K562 (cell line): ENCODE data around the gene VGF. TPM values are rescaled to one million over a fixed set of nuclear protein-coding genes. Genes with fewer than 3 reads are reported as not detected.

Experiments used
- ARID1B ChIP-seq: fragments of 450-650 bp; IDR thresholded peaks from 2 replicates; pipeline ENCODE4 v1.6.1; 2016; ENCODE audit warnings: antibody characterized with exemption, mild to moderate bottlenecking, inconsistent platforms
- BHLHE40 ChIP-seq: IDR thresholded peaks from 2 replicates; pipeline ENCODE4 v1.6.1; 2011; ENCODE audit warnings: low read length, improper control_type of control experiment
- CBFA2T2 ChIP-seq: fragments of 450-650 bp; conservative IDR thresholded peaks from 2 replicates; pipeline ENCODE4 v1.6.1; 2017; ENCODE audit warnings: mild to moderate bottlenecking
- DPF2 ChIP-seq: fragments of 450-650 bp; IDR thresholded peaks from 2 replicates; pipeline ENCODE4 v1.6.1; 2016
- FOSL1 ChIP-seq: fragments of 200-800 bp; sonication (Bioruptor generic); conservative IDR thresholded peaks from 2 replicates; pipeline ENCODE4 v1.6.1; 2016; ENCODE audit warnings: missing genetic modification characterization, missing compliant biosample characterization
- FOXA3 ChIP-seq, 2 experiments: fragments of 450-650 bp in 1 of 2; sonication (generic) in 1 of 2; formaldehyde crosslinking; IDR thresholded peaks in 1 of 2; conservative IDR thresholded peaks in 1 of 2; 2 replicates each; pipeline versions ENCODE4 v1.4.0 to v1.8.0; 2020 to 2022; ENCODE audit warnings: mild to moderate bottlenecking in 2 of 2, missing genetic modification reagents in 1 of 2
- HDAC1 ChIP-seq, 2 experiments: fragments of 450-650 bp; IDR thresholded peaks; 2 replicates each; pipeline ENCODE4 v1.6.1; 2016 to 2017; ENCODE audit warnings: inconsistent platforms in 1 of 2, mild to moderate bottlenecking in 1 of 2, moderate library complexity in 1 of 2
- JUND ChIP-seq, 2 experiments: IDR thresholded peaks; 2 replicates in 1 of 2; 3 replicates in 1 of 2; pipeline ENCODE4 v1.6.1; 2011; ENCODE audit warnings: borderline replicate concordance in 2 of 2, low read depth in 2 of 2, low read length in 2 of 2, improper control_type of control experiment in 1 of 2, missing biosample characterization in 1 of 2, missing genetic modification characterization in 1 of 2, missing genetic modification reagents in 1 of 2
- MITF ChIP-seq: IDR thresholded peaks from 2 replicates; pipeline ENCODE4 v1.6.1; 2014; ENCODE audit warnings: antibody characterized with exemption
- PML ChIP-seq: IDR thresholded peaks from 2 replicates; pipeline ENCODE4 v1.6.1; 2012; ENCODE audit warnings: low read length, inconsistent platforms
- RCOR1 ChIP-seq, 2 experiments: IDR thresholded peaks; 2 replicates each; pipeline ENCODE4 v1.6.1; 2012; ENCODE audit warnings: low read depth in 2 of 2, low read length in 2 of 2, borderline replicate concordance in 1 of 2, improper control_type of control experiment in 1 of 2
- SMARCA4 ChIP-seq: fragments of 450-650 bp; IDR thresholded peaks from 2 replicates; pipeline ENCODE4 v1.6.1; 2016
- SMARCE1 ChIP-seq: fragments of 450-650 bp; IDR thresholded peaks from 2 replicates; pipeline ENCODE4 v1.7.1; 2016; ENCODE audit warnings: mild to moderate bottlenecking
- SRSF3 ChIP-seq: fragments of 200-400 bp; formaldehyde crosslinking; IDR thresholded peaks from 2 replicates; pipeline ENCODE4 v1.6.1; 2016; ENCODE audit warnings: mild to moderate bottlenecking, low read length, moderate library complexity; ENCODE audit not compliant: insufficient read depth
- TAL1 ChIP-seq: fragments of 450-650 bp; IDR thresholded peaks from 2 replicates; pipeline ENCODE4 v1.6.1; 2016; ENCODE audit warnings: mild to moderate bottlenecking
- THAP7 ChIP-seq: fragments of 250-450 bp; sonication (Bioruptor Pico); IDR thresholded peaks from 2 replicates; pipeline ENCODE4 v1.5.0; 2021
- ZNF277 ChIP-seq: fragments of 250-450 bp; sonication (Bioruptor Pico); IDR thresholded peaks from 2 replicates; pipeline ENCODE4 v1.8.0; 2022; ENCODE audit warnings: inconsistent platforms, mild to moderate bottlenecking, moderate library complexity, borderline replicate concordance
- polyA plus RNA-seq, 8 experiments: library from polyadenylated mRNA; depleted of rRNA in 4 of 8; stranded (reverse) in 5 of 8; unstranded in 3 of 8; fragments of >200 nt; fragmentation: Nextera tagmentation in 2 of 8; fragmentation: Illumina TruSeq in 1 of 8; extraction: Ambion mirVana in 2 of 8; extraction: Trizol in 1 of 8; gene quantifications; 2 replicates each; pipeline versions ENCODE4 v1.2.1 to v1.2.3, GENCODE V29; 2011 to 2014; ENCODE audit warnings: inconsistent platforms in 1 of 8, missing spikeins in 1 of 8
- total RNA-seq, 7 experiments: library from RNA; depleted of rRNA in 6 of 7; stranded (reverse); fragments of >200 nt in 6 of 7; fragmentation: Illumina TruSeq in 2 of 7; extraction: Trizol in 2 of 7; gene quantifications; 2 replicates each; pipeline versions ENCODE4 v1.2.1 to v1.2.3, GENCODE V29; 2011 to 2021; ENCODE audit warnings: low replicate concordance in 1 of 7

Gene VGF
- total and polyA plus RNA-seq, 9 of the 15 experiments (the other 6 are each of a cell fraction or from before 2014, with no cell fraction given): 0.03 to 5.7 (median 0.34) TPM

GRCh38 chr7:101185258-101185839 is 20.0 kb upstream of the VGF start (continued):
- TF ChIP-seq FOXA3 (CRISPR knock-in tag; conservative IDR thresholded peaks at IDR 0.05 in 1 of 2, IDR thresholded peaks at IDR 0.05 in 1 of 2) (no peak), PML (peak; percentile 37; the same call in 1 of the 2 replicates), ARID1B (peak; percentile 72), BHLHE40 (peak; percentile 37; the same call in 1 of the 2 replicates), SMARCA4 (peak; percentile 62; the same call in 1 of the 2 replicates), TAL1 (0 out of 2 replicates have a peak, but pooled peaks have one; percentile 17), SRSF3 (no peak), MITF (0 out of 2 replicates have a peak, but pooled peaks have one; percentile 37), RCOR1 (IDR thresholded peaks at IDR 0.05; ENCODE audit: borderline replicate concordance in 1 of 2, low read depth in 2 of 2, low read length in 2 of 2) (0 out of 4 replicates have a peak, but pooled peaks of 1 of the 2 experiments have one; percentile 10), THAP7 (no peak), HDAC1 (IDR thresholded peaks at IDR 0.05) (no peak), ZNF277 (CRISPR knock-in tag) (no peak), DPF2 (peak; percentile 47; the same call in 1 of the 2 replicates), SMARCE1 (peak; percentile 58; the same call in 1 of the 2 replicates), CBFA2T2 (peak; percentile 34; the same call in 1 of the 2 replicates), FOSL1 (peak; percentile 95), JUND (IDR thresholded peaks at IDR 0.05; ENCODE audit: borderline replicate concordance, low read depth, low read length) (peak; percentile 89), JUND (tag; IDR thresholded peaks at IDR 0.05; ENCODE audit: borderline replicate concordance, low read depth, low read length) (peak; percentile 68; the same call in 2 of the 3 replicates)
